ENCODE data around the gene CTSD.

The CTSD gene

DNA sequence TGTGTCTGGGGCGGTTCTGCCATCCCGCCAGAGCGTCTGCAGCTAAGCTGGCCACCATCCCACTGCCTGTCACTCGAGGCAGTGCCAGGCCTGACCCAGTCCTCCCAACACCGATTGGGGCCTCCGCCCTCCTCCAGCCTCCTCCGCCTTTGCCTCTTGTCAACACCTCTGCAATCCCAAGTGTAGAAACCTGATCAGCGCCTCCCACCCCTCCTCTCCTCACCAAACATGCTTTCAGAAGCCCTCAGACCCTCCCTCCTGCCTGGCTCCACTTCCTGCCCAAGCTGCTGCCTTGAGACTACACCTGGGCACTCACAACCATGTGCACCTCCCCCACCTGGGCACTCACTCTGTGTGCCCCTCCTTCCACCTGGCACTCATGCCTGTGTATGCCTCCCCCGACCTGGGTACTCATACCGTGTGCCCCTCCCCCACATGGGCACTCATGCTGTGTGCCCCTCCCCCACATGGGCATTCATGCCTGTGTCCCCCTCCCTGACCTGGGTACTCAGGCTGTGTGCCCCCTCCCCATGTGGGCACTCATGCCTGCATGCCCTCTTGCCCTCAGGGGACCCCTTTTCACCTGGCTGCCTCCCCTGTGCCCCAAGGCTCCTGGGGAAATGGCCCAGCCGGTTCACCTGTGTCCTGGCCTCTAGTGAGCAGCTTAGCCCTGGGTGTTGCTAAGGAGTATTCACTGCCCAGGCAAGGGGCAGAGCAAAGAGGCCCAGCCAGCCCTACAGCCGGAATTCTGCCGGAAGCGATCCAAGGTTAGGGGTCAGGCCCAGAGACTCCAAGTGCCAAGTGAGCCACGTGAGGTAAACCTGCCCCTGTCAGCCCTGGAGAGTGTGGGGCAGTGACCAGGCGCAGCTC, 7.8 kb downstream of the CTSD start:
- Histone ChIP-seq H3K9ac (ENCODE audit: low read length) (no peak overlapping the region), H3K36me3 (ENCODE audit: low read length) (no peaks in the 10 kb centered on the region), H3F3A (ENCODE audit: insufficient read depth) (no peaks in the 10 kb centered on the region), H3K27ac (ENCODE audit: low read depth, low read length) (no peak overlapping the region), H3K4me2 (ENCODE audit: low read depth, low read length, poor library complexity, severe bottlenecking) (no peak overlapping the region), H3K4me3 (ENCODE audit: insufficient read depth, low read length, poor library complexity, severe bottlenecking) (no peak overlapping the region), H2AFZ (ENCODE audit: low read depth, low read length, severe bottlenecking) (no peak overlapping the region), H3K27me3 (ENCODE audit: low read length) (no peaks in the 10 kb centered on the region), H3K79me2 (ENCODE audit: insufficient read depth, low read length) (no peaks in the 10 kb centered on the region), H4K20me1 (ENCODE audit: low read depth, low read length) (no peaks in the 10 kb centered on the region), H3K9me3 (ENCODE audit: insufficient read depth, low read length) (no peaks in the 10 kb centered on the region), H3K9me2 (replicated peaks; ENCODE audit: insufficient read depth, low read length) (no peaks in the 10 kb centered on the region)
- TF ChIP-seq, protein P1, sequence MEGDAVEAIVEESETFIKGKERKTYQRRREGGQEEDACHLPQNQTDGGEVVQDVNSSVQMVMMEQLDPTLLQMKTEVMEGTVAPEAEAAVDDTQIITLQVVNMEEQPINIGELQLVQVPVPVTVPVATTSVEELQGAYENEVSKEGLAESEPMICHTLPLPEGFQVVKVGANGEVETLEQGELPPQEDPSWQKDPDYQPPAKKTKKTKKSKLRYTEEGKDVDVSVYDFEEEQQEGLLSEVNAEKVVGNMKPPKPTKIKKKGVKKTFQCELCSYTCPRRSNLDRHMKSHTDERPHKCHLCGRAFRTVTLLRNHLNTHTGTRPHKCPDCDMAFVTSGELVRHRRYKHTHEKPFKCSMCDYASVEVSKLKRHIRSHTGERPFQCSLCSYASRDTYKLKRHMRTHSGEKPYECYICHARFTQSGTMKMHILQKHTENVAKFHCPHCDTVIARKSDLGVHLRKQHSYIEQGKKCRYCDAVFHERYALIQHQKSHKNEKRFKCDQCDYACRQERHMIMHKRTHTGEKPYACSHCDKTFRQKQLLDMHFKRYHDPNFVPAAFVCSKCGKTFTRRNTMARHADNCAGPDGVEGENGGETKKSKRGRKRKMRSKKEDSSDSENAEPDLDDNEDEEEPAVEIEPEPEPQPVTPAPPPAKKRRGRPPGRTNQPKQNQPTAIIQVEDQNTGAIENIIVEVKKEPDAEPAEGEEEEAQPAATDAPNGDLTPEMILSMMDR (IDR thresholded peaks at IDR 0.05; ENCODE audit: insufficient read depth, low read length, poor library complexity, severe bottlenecking) = no peak
- no peak for TF ChIP-seq EZH2phosphoT487 (conservative IDR thresholded peaks at IDR 0.05; ENCODE audit: low read length)

DNA sequence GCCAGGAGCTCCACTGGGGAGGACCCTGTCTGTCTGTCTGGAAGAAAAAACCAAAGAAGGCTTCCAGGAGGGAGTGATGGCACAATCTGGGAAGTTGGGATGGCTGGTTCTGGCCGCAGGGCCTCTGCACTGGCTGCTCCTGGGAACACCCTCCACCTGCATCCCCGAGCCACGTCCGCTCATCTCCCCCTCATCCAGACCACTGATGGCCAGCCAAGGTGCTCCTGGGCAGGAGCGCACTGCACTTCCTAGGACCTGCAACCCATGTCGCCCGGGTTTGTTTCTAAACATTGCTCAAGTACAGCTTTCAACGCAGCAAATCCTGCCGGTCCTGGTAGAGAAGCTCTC, 8.4 kb downstream of the CTSD start:
- H2AFZ ChIP-seq (ENCODE audit: low read depth, low read length, severe bottlenecking) = no peak overlapping the region
- no peak overlapping the region for H3K4me2 ChIP-seq (ENCODE audit: low read depth, low read length, poor library complexity, severe bottlenecking)
- H3K9me3 ChIP-seq (ENCODE audit: insufficient read depth, low read length) = no peaks in the 10 kb centered on the region
- H3K4me3 ChIP-seq (ENCODE audit: insufficient read depth, low read length, poor library complexity, severe bottlenecking) = no peak overlapping the region
- H3K27ac ChIP-seq (ENCODE audit: low read depth, low read length) = no peak overlapping the region
- no peaks in the 10 kb centered on the region for H3K36me3 ChIP-seq (ENCODE audit: low read length)
- no peak for TF ChIP-seq EZH2phosphoT487 (conservative IDR thresholded peaks at IDR 0.05; ENCODE audit: low read length)
- TF ChIP-seq, protein P1 (IDR thresholded peaks at IDR 0.05; ENCODE audit: insufficient read depth, low read length, poor library complexity, severe bottlenecking) = no peak
- no peaks in the 10 kb centered on the region for H3K27me3 ChIP-seq (ENCODE audit: low read length)
- no peaks in the 10 kb centered on the region for H3F3A ChIP-seq (ENCODE audit: insufficient read depth)
- no peaks in the 10 kb centered on the region for H4K20me1 ChIP-seq (ENCODE audit: low read depth, low read length)
- H3K9ac ChIP-seq (ENCODE audit: low read length) = no peak overlapping the region
- H3K9me2 ChIP-seq (replicated peaks; ENCODE audit: insufficient read depth, low read length) = no peaks in the 10 kb centered on the region
- H3K79me2 ChIP-seq (ENCODE audit: insufficient read depth, low read length) = no peaks in the 10 kb centered on the region

DNA sequence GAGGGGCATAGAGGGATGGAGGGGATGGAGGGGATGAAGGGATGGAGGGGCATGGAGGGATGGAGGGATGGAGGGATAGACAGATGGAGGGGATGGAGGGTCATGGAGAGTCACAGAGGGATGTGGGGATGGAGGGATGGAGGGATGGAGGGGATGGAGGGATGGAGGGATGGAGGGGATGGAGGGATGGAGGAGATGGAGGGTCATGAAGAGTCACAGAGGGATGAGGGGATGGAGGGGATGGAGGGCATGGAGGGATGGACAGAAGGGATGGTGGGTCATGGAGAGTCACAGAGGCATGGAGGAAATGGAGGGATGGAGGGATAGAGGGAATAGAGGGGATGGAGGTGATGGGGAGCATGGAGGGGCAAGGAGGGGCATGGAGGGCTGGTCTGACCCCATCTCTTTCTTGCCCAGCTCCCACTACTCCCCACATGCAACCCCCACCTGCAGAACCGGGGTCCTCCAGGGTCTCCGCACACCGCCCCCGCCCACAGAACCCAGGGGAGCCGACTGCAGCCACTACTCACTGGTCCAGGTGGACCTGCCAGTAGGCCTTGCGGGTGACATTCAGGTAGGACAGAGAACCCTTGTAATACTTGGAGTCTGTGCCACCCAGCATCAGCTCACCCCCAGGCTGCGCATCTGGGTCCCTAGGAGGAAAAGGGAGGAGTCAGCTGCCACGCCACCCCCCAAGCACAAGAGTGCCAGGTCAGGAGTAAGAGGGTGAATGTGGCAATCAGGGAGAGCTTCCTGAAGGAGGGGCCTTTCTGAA, 9.2 kb downstream of the CTSD start:
- no peak overlapping the region for H3K27ac ChIP-seq (ENCODE audit: low read depth, low read length)
- no peaks in the 10 kb centered on the region for H3K27me3 ChIP-seq (ENCODE audit: low read length)
- H3K79me2 ChIP-seq (ENCODE audit: insufficient read depth, low read length) = no peaks in the 10 kb centered on the region
- no peak overlapping the region for H2AFZ ChIP-seq (ENCODE audit: low read depth, low read length, severe bottlenecking)
- H3K9me2 ChIP-seq (replicated peaks; ENCODE audit: insufficient read depth, low read length) = no peaks in the 10 kb centered on the region
- H3K9me3 ChIP-seq (ENCODE audit: insufficient read depth, low read length) = no peaks in the 10 kb centered on the region
- no peak overlapping the region for H3K4me3 ChIP-seq (ENCODE audit: insufficient read depth, low read length, poor library complexity, severe bottlenecking)
- TF ChIP-seq EZH2phosphoT487 (conservative IDR thresholded peaks at IDR 0.05; ENCODE audit: low read length) = no peak
- TF ChIP-seq, protein P1 (IDR thresholded peaks at IDR 0.05; ENCODE audit: insufficient read depth, low read length, poor library complexity, severe bottlenecking) = no peak
- no peaks in the 10 kb centered on the region for H3K36me3 ChIP-seq (ENCODE audit: low read length)
- H3F3A ChIP-seq (ENCODE audit: insufficient read depth) = no peaks in the 10 kb centered on the region
- no peaks in the 10 kb centered on the region for H4K20me1 ChIP-seq (ENCODE audit: low read depth, low read length)
- H3K9ac ChIP-seq (ENCODE audit: low read length) = no peak overlapping the region
- H3K4me2 ChIP-seq (ENCODE audit: low read depth, low read length, poor library complexity, severe bottlenecking) = no peak overlapping the region
